ENCODE data around the gene TMEM190.

GRCh38 chr19:55346725-55347441, 29.7 kb upstream of the TMEM190 start:
- TF ChIP-seq EP300 (IDR thresholded peaks at IDR 0.05) (no peak), POLR2A (IDR thresholded peaks at IDR 0.05) (no peak)
- TF ChIP-seq, protein P1, sequence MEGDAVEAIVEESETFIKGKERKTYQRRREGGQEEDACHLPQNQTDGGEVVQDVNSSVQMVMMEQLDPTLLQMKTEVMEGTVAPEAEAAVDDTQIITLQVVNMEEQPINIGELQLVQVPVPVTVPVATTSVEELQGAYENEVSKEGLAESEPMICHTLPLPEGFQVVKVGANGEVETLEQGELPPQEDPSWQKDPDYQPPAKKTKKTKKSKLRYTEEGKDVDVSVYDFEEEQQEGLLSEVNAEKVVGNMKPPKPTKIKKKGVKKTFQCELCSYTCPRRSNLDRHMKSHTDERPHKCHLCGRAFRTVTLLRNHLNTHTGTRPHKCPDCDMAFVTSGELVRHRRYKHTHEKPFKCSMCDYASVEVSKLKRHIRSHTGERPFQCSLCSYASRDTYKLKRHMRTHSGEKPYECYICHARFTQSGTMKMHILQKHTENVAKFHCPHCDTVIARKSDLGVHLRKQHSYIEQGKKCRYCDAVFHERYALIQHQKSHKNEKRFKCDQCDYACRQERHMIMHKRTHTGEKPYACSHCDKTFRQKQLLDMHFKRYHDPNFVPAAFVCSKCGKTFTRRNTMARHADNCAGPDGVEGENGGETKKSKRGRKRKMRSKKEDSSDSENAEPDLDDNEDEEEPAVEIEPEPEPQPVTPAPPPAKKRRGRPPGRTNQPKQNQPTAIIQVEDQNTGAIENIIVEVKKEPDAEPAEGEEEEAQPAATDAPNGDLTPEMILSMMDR (IDR thresholded peaks at IDR 0.05), result no peak
